Effector memory CD4-positive, alpha-beta T cell (primary cell): ENCODE data around the gene DNAJC9.

Experiments used
- DNase-seq, 3 donors: peaks; one replicate each; pipeline ENCODE4 v3.0.0-alpha.2; 2020
- H3K27ac ChIP-seq: 2 replicates; pipeline ENCODE4 v1.7.0; 2013; ENCODE audit warnings: mild to moderate bottlenecking, low read length, moderate library complexity; ENCODE audit not compliant: insufficient read depth, poor library complexity, severe bottlenecking
- H3K27me3 ChIP-seq: replicated peaks from 2 replicates; pipeline ENCODE4 v1.7.0; 2013; ENCODE audit warnings: mild to moderate bottlenecking, low read length; ENCODE audit not compliant: insufficient read depth, control insufficient read depth, poor library complexity, severe bottlenecking
- H3K36me3 ChIP-seq: 2 replicates; pipeline ENCODE4 v1.7.0; 2013; ENCODE audit warnings: mild to moderate bottlenecking, low read length, moderate library complexity; ENCODE audit not compliant: control insufficient read depth, insufficient read depth
- H3K4me1 ChIP-seq: 2 replicates; pipeline ENCODE4 v1.7.0; 2013; ENCODE audit warnings: low read length, mild to moderate bottlenecking; ENCODE audit not compliant: control insufficient read depth, insufficient read depth, poor library complexity, severe bottlenecking
- H3K4me3 ChIP-seq: 2 replicates; pipeline ENCODE4 v1.7.0; 2013; ENCODE audit warnings: low read length, low read depth, mild to moderate bottlenecking; ENCODE audit not compliant: insufficient read depth, poor library complexity, severe bottlenecking
- H3K9me3 ChIP-seq: 2 replicates; pipeline ENCODE4 v1.7.0; 2013; ENCODE audit warnings: mild to moderate bottlenecking, low read length, moderate library complexity; ENCODE audit not compliant: control insufficient read depth

DNAJC9 gene

DNA sequence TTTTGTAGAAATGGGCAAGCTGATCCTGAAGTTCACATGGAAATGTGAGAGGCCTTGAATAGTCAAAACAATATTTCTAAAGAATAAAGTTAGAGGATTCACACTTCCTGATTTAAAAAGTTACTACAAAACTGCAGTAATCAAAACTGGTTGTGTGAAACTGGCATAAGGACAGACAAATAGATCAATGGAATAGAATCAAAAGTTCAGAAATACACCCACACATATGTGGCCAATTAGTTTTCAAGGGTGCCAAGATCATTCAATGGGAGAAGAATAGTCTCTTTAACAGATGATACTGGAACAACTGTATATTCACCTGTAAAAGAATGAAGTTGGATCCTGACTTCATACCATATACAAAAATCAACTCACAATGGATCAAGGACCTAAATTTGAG is 27.7 kb downstream of the DNAJC9 start:
- no peaks in the 10 kb centered on the region for H3K9me3 ChIP-seq
- no peak for DNase-seq
- no peaks in the 10 kb centered on the region for H3K27me3 ChIP-seq
- no peak overlapping the region for H3K27ac ChIP-seq
- H3K36me3 ChIP-seq = peaks cover 15% of the 10 kb centered on the region
- H3K4me1 ChIP-seq = no peaks in the 10 kb centered on the region
- H3K4me3 ChIP-seq = no peak overlapping the region

DNA sequence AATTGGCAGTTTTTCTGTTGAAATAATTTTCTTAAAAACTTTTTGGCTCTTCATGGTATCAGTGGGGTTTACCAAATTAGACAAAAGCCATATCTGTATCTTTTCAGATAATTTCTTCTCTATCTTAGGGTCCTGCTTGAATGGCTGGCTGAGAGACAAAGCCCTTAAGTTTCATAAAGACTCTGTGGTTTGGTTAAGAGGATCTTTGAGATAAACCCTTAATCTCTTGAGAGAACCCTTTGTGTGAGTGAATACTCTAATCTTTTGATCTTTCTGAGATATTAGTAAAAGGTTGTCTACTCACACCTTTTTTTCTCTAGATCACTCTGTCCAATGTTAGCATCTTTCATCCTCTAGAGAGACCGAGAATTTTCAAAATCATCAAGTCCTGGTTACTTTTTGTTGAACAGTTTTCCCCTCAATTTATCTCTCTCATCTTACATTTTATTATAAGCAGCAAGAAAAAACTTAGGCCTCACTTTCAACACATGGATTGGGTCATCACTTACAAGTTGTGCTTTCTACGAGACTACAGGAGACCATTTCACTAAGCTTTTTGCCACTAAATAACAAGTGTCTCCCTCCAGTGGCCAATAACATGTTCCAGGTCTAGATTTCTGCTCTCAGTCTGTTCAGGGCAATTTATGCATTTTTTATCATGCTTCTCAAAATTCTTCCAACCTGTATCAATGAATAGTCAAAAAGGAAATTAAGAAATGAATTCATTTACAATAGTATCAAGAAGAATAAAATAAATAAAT is 28.4 kb downstream of the DNAJC9 start:
- H3K4me3 ChIP-seq = no peak overlapping the region
- no peaks in the 10 kb centered on the region for H3K4me1 ChIP-seq
- peaks cover 15% of the 10 kb centered on the region for H3K36me3 ChIP-seq
- H3K27ac ChIP-seq = no peak overlapping the region
- no peak for DNase-seq
- H3K27me3 ChIP-seq = no peaks in the 10 kb centered on the region
- H3K9me3 ChIP-seq = no peaks in the 10 kb centered on the region

DNA sequence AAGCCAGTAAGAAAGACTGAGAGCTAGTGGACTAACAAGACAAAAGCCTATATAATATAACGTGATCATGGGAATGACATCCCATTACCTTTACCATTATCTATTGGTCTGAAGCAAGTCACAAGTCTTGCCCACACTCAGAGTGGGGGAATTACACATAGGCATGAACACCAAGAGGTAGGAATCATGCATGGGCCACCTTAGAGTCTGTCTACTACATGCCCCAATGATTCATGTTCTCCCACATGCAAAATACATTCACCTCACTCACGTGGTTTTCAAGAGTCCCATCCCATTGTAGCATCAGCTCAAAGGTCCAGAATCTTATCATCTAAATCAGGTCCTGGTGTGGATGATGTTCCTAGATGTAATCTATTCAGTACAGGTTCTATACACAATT is 29.4 kb downstream of the DNAJC9 start:
- no peak overlapping the region for H3K27ac ChIP-seq
- no peaks in the 10 kb centered on the region for H3K4me1 ChIP-seq
- no peaks in the 10 kb centered on the region for H3K9me3 ChIP-seq
- no peak overlapping the region for H3K4me3 ChIP-seq
- DNase-seq = no peak
- H3K36me3 ChIP-seq = peaks cover 15% of the 10 kb centered on the region
- no peaks in the 10 kb centered on the region for H3K27me3 ChIP-seq

DNA sequence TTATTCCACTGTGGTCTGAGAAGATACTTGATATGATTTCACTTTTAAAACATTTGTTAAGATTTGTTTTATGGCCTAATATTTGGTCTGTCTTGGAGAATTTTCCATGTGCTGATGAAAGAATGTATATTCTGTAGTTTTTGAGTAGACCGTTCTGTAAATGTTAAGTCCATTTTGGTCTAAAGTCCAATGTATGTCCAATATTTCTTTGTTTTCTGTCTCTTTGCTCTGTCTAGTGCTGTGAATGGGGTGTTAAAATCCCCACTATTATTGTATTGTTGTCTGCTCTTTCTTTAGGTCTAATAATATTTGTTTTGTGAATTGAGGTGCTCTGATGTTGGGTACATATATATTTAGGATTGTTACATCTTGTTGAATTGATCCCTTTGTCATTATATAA is 31.3 kb downstream of the DNAJC9 start:
- Histone ChIP-seq H3K4me1 (no peaks in the 10 kb centered on the region), H3K36me3 (peaks cover 15% of the 10 kb centered on the region), H3K27me3 (no peaks in the 10 kb centered on the region), H3K9me3 (no peaks in the 10 kb centered on the region), H3K27ac (no peak overlapping the region), H3K4me3 (no peak overlapping the region)
- DNase-seq = no peak

DNA sequence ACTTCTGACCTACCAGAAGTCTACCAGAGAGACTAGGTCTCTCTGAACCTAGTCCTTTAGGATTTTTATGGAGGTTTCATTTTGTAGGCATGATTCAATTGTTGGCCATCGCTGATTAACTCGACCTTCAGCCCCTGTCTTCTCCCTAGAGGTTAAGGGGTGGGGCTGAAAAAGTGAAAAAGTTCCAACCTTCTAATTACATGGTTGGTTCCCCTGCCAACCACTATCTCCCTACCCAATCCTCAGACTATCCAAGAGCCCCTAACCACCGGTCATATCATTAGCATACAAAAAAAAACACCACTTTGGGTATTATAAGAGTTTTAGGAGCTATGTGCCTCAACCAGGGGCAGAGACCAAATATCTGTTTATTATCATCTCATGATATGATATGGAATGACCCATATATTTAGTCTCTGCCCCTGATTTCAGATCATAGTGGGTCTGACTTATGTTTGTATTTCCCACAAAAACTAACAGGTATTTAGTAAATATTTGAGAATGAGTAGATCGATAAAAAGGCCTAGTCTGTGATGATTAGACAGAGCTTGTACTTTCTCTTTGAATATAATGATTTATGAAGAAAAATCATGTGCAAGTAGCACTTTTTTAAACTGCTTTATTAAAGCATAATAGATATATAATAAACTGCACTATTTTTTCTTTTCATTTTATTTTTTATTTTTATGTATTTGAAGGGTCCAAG is 35.8 kb downstream of the DNAJC9 start:
- H3K27me3 ChIP-seq = no peaks in the 10 kb centered on the region
- H3K27ac ChIP-seq = no peak overlapping the region
- H3K36me3 ChIP-seq = peaks cover 2% of the 10 kb centered on the region
- H3K9me3 ChIP-seq = no peaks in the 10 kb centered on the region
- no peaks in the 10 kb centered on the region for H3K4me1 ChIP-seq
- DNase-seq = no peak
- H3K4me3 ChIP-seq = no peak overlapping the region

DNA sequence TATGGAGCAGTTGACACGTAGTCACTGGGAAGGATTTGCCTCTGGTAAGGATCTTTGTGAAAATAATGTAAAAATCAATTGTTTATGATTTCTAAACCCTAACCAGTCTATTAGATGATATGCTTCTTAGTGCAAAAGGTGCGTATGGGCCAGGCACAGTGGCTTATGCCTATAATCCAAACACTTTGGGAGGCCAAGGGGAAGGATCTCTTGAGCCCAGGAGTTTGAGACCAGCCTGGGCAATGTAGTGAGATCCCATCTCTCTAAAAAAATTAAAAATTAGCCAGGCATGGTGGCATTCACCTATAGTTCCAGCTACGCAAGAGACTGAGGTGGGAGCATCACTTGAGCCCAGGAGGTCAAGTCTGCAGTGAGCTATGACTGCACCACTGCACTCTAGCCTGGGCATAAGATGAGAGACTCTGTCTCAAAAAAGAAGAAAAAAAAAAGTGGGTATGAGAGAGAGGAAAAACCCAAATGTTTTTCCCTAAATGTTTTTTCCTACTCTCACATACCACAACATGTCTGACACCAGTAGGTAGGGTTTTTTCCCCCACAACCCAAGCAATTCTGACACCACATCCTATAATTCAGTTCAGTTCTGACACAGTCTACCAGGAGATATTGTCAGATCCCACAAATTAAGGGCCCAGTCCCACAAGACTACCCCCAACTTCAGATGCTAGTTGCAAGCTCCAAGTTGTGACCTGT is 36.5 kb downstream of the DNAJC9 start:
- no peak for DNase-seq
- Histone ChIP-seq H3K4me3 (no peak overlapping the region), H3K36me3 (peaks cover 2% of the 10 kb centered on the region), H3K4me1 (no peaks in the 10 kb centered on the region), H3K9me3 (no peaks in the 10 kb centered on the region), H3K27me3 (no peaks in the 10 kb centered on the region), H3K27ac (no peak overlapping the region)

DNA sequence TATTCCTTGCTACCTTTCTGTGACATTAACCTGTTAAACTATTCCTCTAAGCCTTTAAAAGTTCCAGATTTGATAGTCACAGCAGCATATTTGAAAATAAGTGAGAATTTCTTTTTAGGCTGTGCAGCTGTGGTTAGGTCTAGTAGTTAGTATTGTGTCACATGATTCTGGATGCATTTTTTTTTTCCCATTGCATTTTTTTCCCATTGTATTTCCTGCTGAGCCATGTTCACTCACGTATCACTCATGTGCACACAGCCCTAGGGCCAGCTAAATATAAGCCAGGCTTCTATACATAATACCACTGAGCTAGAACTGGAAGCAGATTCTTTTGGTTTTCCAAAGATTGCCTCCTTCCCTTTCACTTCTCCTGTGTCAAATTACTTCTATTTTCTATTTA is 37.4 kb downstream of the DNAJC9 start:
- peaks cover 2% of the 10 kb centered on the region for H3K36me3 ChIP-seq
- H3K4me3 ChIP-seq = no peak overlapping the region
- no peak overlapping the region for H3K27ac ChIP-seq
- DNase-seq = no peak
- H3K9me3 ChIP-seq = no peaks in the 10 kb centered on the region
- H3K27me3 ChIP-seq = no peaks in the 10 kb centered on the region
- H3K4me1 ChIP-seq = no peaks in the 10 kb centered on the region

DNA sequence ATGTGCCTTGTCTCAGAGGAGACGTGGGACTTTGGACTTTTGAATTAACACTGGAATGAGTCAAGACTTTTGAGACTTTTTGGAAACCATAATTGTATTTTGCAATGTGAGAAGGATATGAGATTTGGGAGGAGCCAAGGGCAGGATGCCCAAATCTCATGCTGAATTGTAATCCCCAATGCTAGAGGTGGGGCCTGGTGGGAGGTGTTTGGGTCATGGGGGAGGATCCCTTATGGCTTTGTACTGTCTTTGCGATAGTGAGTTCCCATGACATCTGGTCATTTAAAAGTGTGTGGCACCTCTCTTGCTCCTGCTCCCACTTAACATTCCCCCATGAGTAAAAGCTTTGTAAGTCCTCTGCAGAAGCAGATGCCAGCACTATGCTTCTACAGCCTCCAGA is 39.2 kb downstream of the DNAJC9 start:
- H3K4me3 ChIP-seq = no peak overlapping the region
- no peak overlapping the region for H3K27ac ChIP-seq
- peaks cover 2% of the 10 kb centered on the region for H3K36me3 ChIP-seq
- DNase-seq = no peak
- H3K4me1 ChIP-seq = no peaks in the 10 kb centered on the region
- H3K27me3 ChIP-seq = no peaks in the 10 kb centered on the region
- no peaks in the 10 kb centered on the region for H3K9me3 ChIP-seq

DNA sequence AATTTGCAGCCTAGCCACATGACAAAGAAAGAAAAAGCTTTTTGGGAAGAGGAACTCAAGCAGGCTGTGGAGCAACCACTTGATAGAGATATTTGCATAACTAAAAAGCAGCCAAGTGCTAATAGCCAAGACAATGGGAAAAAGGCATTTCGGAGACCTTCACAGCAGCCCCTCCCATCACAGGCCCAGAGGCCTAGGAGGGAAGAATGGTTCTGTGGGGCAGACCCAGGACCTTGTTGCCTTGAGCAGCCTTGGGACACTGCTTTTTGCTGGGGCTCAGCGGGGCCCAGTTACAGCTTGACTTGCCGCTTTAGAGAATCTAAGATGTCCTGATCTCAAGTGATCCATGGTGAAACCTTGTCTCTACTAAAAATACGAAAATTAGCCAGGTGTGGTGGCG is 40.7 kb downstream of the DNAJC9 start:
- Histone ChIP-seq H3K9me3 (no peaks in the 10 kb centered on the region), H3K36me3 (peaks cover 2% of the 10 kb centered on the region), H3K4me3 (no peak overlapping the region), H3K27me3 (no peaks in the 10 kb centered on the region), H3K27ac (no peak overlapping the region), H3K4me1 (no peaks in the 10 kb centered on the region)
- DNase-seq = no peak

DNA sequence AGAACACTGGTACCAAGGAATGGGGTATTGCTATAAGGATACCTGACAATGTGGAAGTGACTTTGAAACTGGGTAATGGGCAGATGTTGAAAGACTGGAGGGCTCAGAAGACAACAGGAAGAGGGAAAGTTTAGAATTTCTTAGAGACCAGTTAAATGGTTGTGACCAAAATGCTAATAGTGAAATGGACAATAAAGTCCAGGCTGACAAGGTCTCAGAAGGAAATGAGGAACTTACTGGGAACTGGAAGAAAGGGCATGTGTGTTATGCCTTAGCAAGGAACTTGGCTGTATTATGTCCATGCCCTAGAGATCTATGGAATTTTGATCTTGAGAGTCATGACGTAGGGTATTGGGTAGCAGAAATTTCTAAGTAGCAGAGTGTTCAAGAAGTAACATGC is 41.2 kb downstream of the DNAJC9 start:
- Histone ChIP-seq H3K27ac (no peak overlapping the region), H3K9me3 (no peaks in the 10 kb centered on the region), H3K27me3 (no peaks in the 10 kb centered on the region), H3K36me3 (peaks cover 2% of the 10 kb centered on the region), H3K4me1 (no peaks in the 10 kb centered on the region), H3K4me3 (no peak overlapping the region)
- no peak for DNase-seq
